SK-N-SH treated with all-trans-retinoic acid at 6 μM for 48 hours (cell line): Measurements from ENCODE around the gene ADGRB2.
A peak's percentile ranks its signal among the peaks of the same experiment; 100 is the strongest.

ENCODE experiments used
- ATAC-seq: fragments of 200-7000 bp; cut with Tn5 transposase; 3 replicates; pipeline ENCODE4 v1.9.1; 2020; ENCODE audit warnings: mild to moderate bottlenecking, moderate library complexity
- ARNTL ChIP-seq: fragments of 450-650 bp; formaldehyde crosslinking; IDR thresholded peaks from 2 replicates; pipeline ENCODE4 v1.5.0; 2020; ENCODE audit warnings: low read depth, mild to moderate bottlenecking, moderate library complexity, borderline replicate concordance
- BACH2 ChIP-seq: fragments of 250-450 bp; sonication (Bioruptor Pico); IDR thresholded peaks from 2 replicates; pipeline ENCODE4 v1.9.0; 2021; ENCODE audit warnings: mild to moderate bottlenecking, borderline replicate concordance
- CSRNP3 ChIP-seq: fragments of 250-450 bp; sonication (Bioruptor Pico); IDR thresholded peaks from 2 replicates; pipeline ENCODE4 v1.5.1; 2021; ENCODE audit warnings: mild to moderate bottlenecking, moderate library complexity
- ESRRG ChIP-seq: fragments of 250-450 bp; sonication (Bioruptor Pico); IDR thresholded peaks from 2 replicates; pipeline ENCODE4 v1.6.1; 2021; ENCODE audit warnings: mild to moderate bottlenecking
- GLIS3 ChIP-seq: fragments of 250-450 bp; sonication (Bioruptor Pico); IDR thresholded peaks from 2 replicates; pipeline ENCODE4 v1.5.0; 2020; ENCODE audit warnings: mild to moderate bottlenecking, moderate library complexity
- ISL1 ChIP-seq: fragments of 250-450 bp; sonication (Bioruptor Pico); IDR thresholded peaks from 2 replicates; pipeline ENCODE4 v2.1.2; 2022; ENCODE audit warnings: mild to moderate bottlenecking, moderate library complexity
- OSR1 ChIP-seq: fragments of 250-450 bp; sonication (Bioruptor Pico); IDR thresholded peaks from 2 replicates; pipeline ENCODE4 v1.8.0; 2022; ENCODE audit warnings: moderate library complexity, mild to moderate bottlenecking, inconsistent platforms
- PATZ1 ChIP-seq: fragments of 250-450 bp; sonication (Bioruptor Pico); IDR thresholded peaks from 2 replicates; pipeline ENCODE4 v1.8.0; 2020; ENCODE audit warnings: mild to moderate bottlenecking, moderate library complexity, borderline replicate concordance
- POU6F1 ChIP-seq: fragments of 250-450 bp; sonication (Bioruptor Pico); IDR thresholded peaks from 2 replicates; pipeline ENCODE4 v1.8.0; 2021; ENCODE audit warnings: low read depth, mild to moderate bottlenecking, moderate library complexity, borderline replicate concordance
- PPARA ChIP-seq: fragments of 250-450 bp; sonication (Bioruptor Pico); IDR thresholded peaks from 2 replicates; pipeline ENCODE4 v1.5.0; 2020; ENCODE audit warnings: mild to moderate bottlenecking, borderline replicate concordance
- SNAI2 ChIP-seq: fragments of 250-450 bp; sonication (Bioruptor Pico); IDR thresholded peaks from 2 replicates; pipeline ENCODE4 v1.5.0; 2020; ENCODE audit warnings: mild to moderate bottlenecking, moderate library complexity
- TCF4 ChIP-seq: fragments of 250-450 bp; sonication (Bioruptor Pico); IDR thresholded peaks from 2 replicates; pipeline ENCODE4 v1.8.0; 2021; ENCODE audit warnings: mild to moderate bottlenecking, moderate library complexity, borderline replicate concordance
- TOX ChIP-seq: fragments of 250-450 bp; sonication (Bioruptor Pico); IDR thresholded peaks from 2 replicates; pipeline ENCODE4 v1.8.0; 2021; ENCODE audit warnings: mild to moderate bottlenecking, moderate library complexity, borderline replicate concordance
- TSHZ2 ChIP-seq: fragments of 250-450 bp; sonication (Bioruptor Pico); IDR thresholded peaks from 2 replicates; pipeline ENCODE4 v1.5.0; 2020; ENCODE audit warnings: mild to moderate bottlenecking, moderate library complexity
- ZFP30 ChIP-seq: fragments of 450-650 bp; formaldehyde crosslinking; IDR thresholded peaks from 2 replicates; pipeline ENCODE4 v1.5.0; 2022; ENCODE audit warnings: mild to moderate bottlenecking, moderate library complexity
- ZNF565 ChIP-seq: fragments of 450-650 bp; formaldehyde crosslinking; conservative IDR thresholded peaks from 2 replicates; pipeline ENCODE4 v1.5.0; 2020; ENCODE audit warnings: low read depth, mild to moderate bottlenecking, moderate library complexity
- ZNF8 ChIP-seq: fragments of 450-650 bp; formaldehyde crosslinking; IDR thresholded peaks from 2 replicates; pipeline ENCODE4 v1.5.0; 2020; ENCODE audit warnings: mild to moderate bottlenecking, moderate library complexity

The ADGRB2 gene

GRCh38 chr1:31785020-31785946 is 21.1 kb upstream of the ADGRB2 start (continued):
- TF ChIP-seq PPARA (CRISPR knock-in tag), result no peak
- TF ChIP-seq OSR1 (CRISPR knock-in tag), result no peak
- TF ChIP-seq ESRRG, result no peak
- TF ChIP-seq PATZ1 (CRISPR knock-in tag), result no peak
- no peak for TF ChIP-seq POU6F1 (CRISPR knock-in tag)
- no peak for TF ChIP-seq TCF4 (CRISPR knock-in tag)
- no peak for TF ChIP-seq ZFP30
- no peak for TF ChIP-seq SNAI2 (CRISPR knock-in tag)
- no peak for TF ChIP-seq ZNF8 (CRISPR knock-in tag)
- TF ChIP-seq ARNTL, result no peak

- ATAC-seq, result no peak
- no peak for TF ChIP-seq PPARA (CRISPR knock-in tag)
- TF ChIP-seq TCF4 (CRISPR knock-in tag), result peak; percentile 46; the same call in 1 of the 2 replicates
- no peak for TF ChIP-seq ZFP30
These were observed 20.3 kb upstream of the ADGRB2 start for GRCh38 chr1:31784356-31785019.

- TF ChIP-seq ZFP30 (no peak), TOX (CRISPR knock-in tag) (no peak), CSRNP3 (CRISPR knock-in tag) (no peak), BACH2 (CRISPR knock-in tag) (no peak), ZNF8 (CRISPR knock-in tag) (no peak), SNAI2 (CRISPR knock-in tag) (no peak), ISL1 (CRISPR knock-in tag) (no peak), ZNF565 (CRISPR knock-in tag) (no peak), ESRRG (no peak), GLIS3 (CRISPR knock-in tag) (no peak), ARNTL (no peak), PPARA (CRISPR knock-in tag) (no peak), TSHZ2 (CRISPR knock-in tag) (no peak)
- ATAC-seq, result no peak
These were observed 19.7 kb upstream of the ADGRB2 start for GRCh38 chr1:31783846-31784245.
